Measurements from ENCODE around the gene GNAZ.

Gene GNAZ

GRCh38 chr22:23059284-23059948 is 10.9 kb upstream of the GNAZ start:
- Histone ChIP-seq H3K27me3 (ENCODE audit: control insufficient read depth in 1 of 2, insufficient read depth in 2 of 2, low read length in 2 of 2) (no peaks in the 10 kb centered on the region), H3K27ac (ENCODE audit: low read depth, low read length) (no peak overlapping the region), H3K4me3 (ENCODE audit: low read depth in 1 of 2, low read length in 2 of 2) (no peak overlapping the region)

DNA sequence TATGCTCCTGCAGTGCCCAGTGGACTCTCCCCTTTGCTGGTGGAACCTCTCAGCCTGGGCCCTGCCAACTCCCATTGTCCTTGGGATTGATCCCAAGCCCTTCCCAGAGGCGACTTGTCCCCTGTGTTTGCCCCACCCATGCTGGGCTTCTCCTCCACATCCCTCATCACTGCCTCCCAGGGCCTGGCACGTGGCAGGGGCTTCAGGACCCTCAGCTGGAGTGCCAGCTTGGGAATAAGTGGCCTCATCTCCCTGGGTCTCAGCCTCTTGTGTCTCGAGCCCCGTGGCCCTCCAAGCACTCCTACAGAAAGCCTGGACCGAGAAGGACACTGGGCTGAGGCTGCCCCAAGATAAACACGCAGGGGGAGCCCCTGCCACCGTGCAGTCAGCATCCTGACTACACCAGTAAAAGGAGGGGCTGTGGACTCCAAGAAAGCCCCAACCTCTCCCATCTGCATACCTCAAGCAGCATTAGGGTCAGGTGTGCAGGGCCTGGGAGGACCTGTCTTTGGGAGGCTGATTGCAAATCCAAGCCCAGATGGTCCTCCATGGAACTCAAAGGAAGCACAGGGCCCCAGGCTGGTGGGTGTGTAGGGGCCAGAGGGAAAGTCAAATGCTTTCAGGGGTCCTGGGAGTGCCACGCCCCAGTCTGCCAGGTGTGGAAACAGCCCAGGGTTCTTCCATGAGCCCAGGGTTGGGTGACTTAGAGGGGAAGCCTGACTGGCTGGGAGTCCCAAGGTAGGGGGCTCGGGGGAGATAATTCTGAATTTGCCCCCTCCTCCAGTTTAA is 9.5 kb upstream of the GNAZ start:
- Histone ChIP-seq H3K9ac (ENCODE audit: low read length) (no peak overlapping the region), H3K4me1 (ENCODE audit: insufficient read depth, low read length) (no peaks in the 10 kb centered on the region), H3K4me3 (ENCODE audit: low read depth in 1 of 2, low read length in 2 of 2) (no peak overlapping the region), H3K27ac (ENCODE audit: low read depth, low read length) (no peak overlapping the region), H3K27me3 (ENCODE audit: control insufficient read depth in 1 of 2, insufficient read depth in 2 of 2, low read length in 2 of 2) (no peaks in the 10 kb centered on the region), H3K9me3 (ENCODE audit: low read length) (no peaks in the 10 kb centered on the region), H3K36me3 (ENCODE audit: insufficient read depth, low read length) (no peaks in the 10 kb centered on the region)

More at GRCh38 chr22:23059284-23059948, 10.9 kb upstream of the GNAZ start:
- Histone ChIP-seq H3K36me3 (ENCODE audit: insufficient read depth, low read length) (no peaks in the 10 kb centered on the region), H3K9ac (ENCODE audit: low read length) (no peak overlapping the region), H3K9me3 (ENCODE audit: low read length) (no peaks in the 10 kb centered on the region), H3K4me1 (ENCODE audit: insufficient read depth, low read length) (no peaks in the 10 kb centered on the region)

- Histone ChIP-seq H3K27me3 (ENCODE audit: control insufficient read depth in 1 of 2, insufficient read depth in 2 of 2, low read length in 2 of 2) (no peaks in the 10 kb centered on the region), H3K36me3 (ENCODE audit: insufficient read depth, low read length) (no peaks in the 10 kb centered on the region), H3K4me3 (ENCODE audit: low read depth in 1 of 2, low read length in 2 of 2) (no peak overlapping the region), H3K4me1 (ENCODE audit: insufficient read depth, low read length) (no peaks in the 10 kb centered on the region), H3K27ac (ENCODE audit: low read depth, low read length) (no peak overlapping the region), H3K9me3 (ENCODE audit: low read length) (no peaks in the 10 kb centered on the region), H3K9ac (ENCODE audit: low read length) (no peak overlapping the region)
Measured at GRCh38 chr22:23061471-23062280, 8.6 kb upstream of the GNAZ start.

DNA sequence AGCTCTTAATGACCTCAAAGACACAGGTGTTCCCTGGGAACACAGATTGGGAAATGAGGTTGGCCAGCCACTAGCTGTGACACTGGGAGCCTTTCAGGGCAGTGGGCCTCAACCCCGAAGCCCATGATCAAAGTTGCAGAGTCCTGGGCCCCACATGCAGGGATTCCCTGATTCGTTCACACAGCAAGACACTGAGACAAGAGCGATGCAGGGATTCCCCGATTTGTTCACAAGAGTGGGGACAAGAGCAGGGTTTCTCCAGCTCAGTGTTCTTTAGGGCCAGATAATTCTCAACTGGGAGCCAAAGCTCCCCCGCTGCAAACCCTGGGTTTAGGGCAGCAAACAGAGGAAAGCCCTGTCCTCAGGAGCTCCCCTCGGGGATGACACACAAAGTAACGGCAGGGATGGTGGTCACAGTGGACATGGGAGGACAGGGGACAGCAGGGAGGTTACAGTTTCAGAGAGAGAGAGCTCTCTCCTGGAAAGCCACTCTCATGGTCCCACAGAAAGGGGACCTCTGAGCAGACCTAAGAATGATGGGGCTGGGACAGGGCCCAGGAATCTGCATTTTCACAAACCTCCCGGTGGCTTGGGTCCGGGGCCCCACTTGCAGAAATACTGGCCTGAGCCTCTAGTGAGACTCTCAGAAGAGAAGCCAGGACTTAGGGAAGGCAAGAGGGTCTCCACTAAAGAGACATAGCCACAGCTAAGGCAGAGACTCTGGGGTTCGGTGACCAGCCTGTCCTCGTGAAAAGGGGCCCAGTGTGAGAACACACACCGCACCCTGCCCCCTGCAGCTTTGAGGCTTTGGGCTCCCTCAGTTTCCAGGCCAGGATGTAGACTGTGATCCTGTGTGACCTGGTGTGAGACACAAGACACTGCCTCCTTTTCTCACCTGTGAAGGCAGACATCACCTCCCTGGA is 7.4 kb upstream of the GNAZ start:
- H3K9ac ChIP-seq (ENCODE audit: low read length) = no peak overlapping the region
- no peak overlapping the region for H3K27ac ChIP-seq (ENCODE audit: low read depth, low read length)
- no peaks in the 10 kb centered on the region for H3K36me3 ChIP-seq (ENCODE audit: insufficient read depth, low read length)
- H3K27me3 ChIP-seq (ENCODE audit: control insufficient read depth in 1 of 2, insufficient read depth in 2 of 2, low read length in 2 of 2) = no peaks in the 10 kb centered on the region
- H3K4me3 ChIP-seq (ENCODE audit: low read depth in 1 of 2, low read length in 2 of 2) = no peak overlapping the region
- no peaks in the 10 kb centered on the region for H3K4me1 ChIP-seq (ENCODE audit: insufficient read depth, low read length)
- H3K9me3 ChIP-seq (ENCODE audit: low read length) = no peaks in the 10 kb centered on the region

- H3K9me3 ChIP-seq (ENCODE audit: low read length) = no peaks in the 10 kb centered on the region
- H3K4me1 ChIP-seq (ENCODE audit: insufficient read depth, low read length) = no peaks in the 10 kb centered on the region
- no peak overlapping the region for H3K27ac ChIP-seq (ENCODE audit: low read depth, low read length)
- no peaks in the 10 kb centered on the region for H3K27me3 ChIP-seq (ENCODE audit: control insufficient read depth in 1 of 2, insufficient read depth in 2 of 2, low read length in 2 of 2)
- no peaks in the 10 kb centered on the region for H3K36me3 ChIP-seq (ENCODE audit: insufficient read depth, low read length)
- H3K9ac ChIP-seq (ENCODE audit: low read length) = no peak overlapping the region
- H3K4me3 ChIP-seq (ENCODE audit: low read depth in 1 of 2, low read length in 2 of 2) = no peak overlapping the region
Measured at GRCh38 chr22:23063539-23064380, 6.6 kb upstream of the GNAZ start.

DNA sequence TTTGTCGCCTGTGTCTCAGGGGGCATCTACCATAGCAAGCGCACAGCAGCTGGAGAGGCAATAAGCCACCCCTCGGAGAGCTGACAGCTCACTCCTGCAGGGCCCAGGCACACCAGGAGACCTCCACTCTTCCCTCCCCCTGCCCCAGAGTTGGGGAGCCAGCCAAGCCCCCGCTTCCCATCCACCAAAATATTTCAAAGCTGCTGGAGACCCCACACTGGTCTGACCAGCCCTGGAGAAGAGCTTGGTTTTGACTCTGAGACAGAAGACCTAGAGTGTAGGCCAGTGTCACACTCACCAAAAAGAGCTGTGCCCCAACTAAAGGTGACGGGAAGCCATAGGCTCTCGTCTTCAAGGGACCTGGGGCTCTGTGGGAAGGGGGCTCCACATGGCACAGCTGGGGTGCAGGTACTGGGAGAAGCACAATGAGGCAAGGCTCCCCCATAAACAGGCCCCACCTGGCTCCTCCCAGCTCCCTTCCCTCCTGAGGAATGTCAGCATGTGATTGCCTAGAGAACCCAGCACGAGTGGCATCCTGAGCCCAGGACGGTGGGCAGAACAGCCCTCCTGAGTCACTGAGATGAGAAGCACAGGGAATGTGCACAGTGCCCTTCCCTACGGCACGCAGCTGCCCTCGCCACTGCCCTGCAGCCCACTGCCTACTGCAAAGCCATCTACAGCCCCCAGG is 5.8 kb upstream of the GNAZ start:
- Histone ChIP-seq H3K4me3 (ENCODE audit: low read depth in 1 of 2, low read length in 2 of 2) (no peak overlapping the region), H3K9ac (ENCODE audit: low read length) (no peak overlapping the region), H3K9me3 (ENCODE audit: low read length) (no peaks in the 10 kb centered on the region), H3K36me3 (ENCODE audit: insufficient read depth, low read length) (no peaks in the 10 kb centered on the region), H3K4me1 (ENCODE audit: insufficient read depth, low read length) (peaks cover 3% of the 10 kb centered on the region), H3K27me3 (ENCODE audit: control insufficient read depth in 1 of 2, insufficient read depth in 2 of 2, low read length in 2 of 2) (no peaks in the 10 kb centered on the region), H3K27ac (ENCODE audit: low read depth, low read length) (no peak overlapping the region)

DNA sequence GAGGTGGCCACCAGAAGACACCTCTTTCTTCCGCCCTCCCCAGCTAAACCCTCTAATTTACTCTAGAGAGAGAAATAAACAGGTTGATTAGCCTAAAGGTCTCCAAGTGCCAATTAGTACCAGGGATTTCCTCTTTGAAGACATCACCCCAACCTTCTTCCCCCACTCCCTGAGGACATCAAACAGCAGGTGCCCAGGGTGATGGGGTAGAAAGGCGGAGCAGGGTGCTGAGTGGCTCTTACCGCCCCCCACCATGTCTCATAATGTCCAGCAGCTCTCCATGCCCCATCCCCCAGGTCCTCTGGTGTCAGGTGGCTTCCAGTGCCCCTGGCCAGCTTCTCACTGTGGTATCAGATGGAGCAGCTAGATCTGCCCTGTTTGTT is 5.3 kb upstream of the GNAZ start:
- no peaks in the 10 kb centered on the region for H3K9me3 ChIP-seq (ENCODE audit: low read length)
- no peaks in the 10 kb centered on the region for H3K27me3 ChIP-seq (ENCODE audit: control insufficient read depth in 1 of 2, insufficient read depth in 2 of 2, low read length in 2 of 2)
- no peaks in the 10 kb centered on the region for H3K36me3 ChIP-seq (ENCODE audit: insufficient read depth, low read length)
- peaks cover 4% of the 10 kb centered on the region for H3K4me1 ChIP-seq (ENCODE audit: insufficient read depth, low read length)
- H3K4me3 ChIP-seq (ENCODE audit: low read depth in 1 of 2, low read length in 2 of 2) = no peak overlapping the region
- H3K9ac ChIP-seq (ENCODE audit: low read length) = no peak overlapping the region
- no peak overlapping the region for H3K27ac ChIP-seq (ENCODE audit: low read depth, low read length)

GRCh38 chr22:23065495-23066122 is 4.7 kb upstream of the GNAZ start:
- Histone ChIP-seq H3K27me3 (ENCODE audit: control insufficient read depth in 1 of 2, insufficient read depth in 2 of 2, low read length in 2 of 2) (no peaks in the 10 kb centered on the region), H3K4me1 (ENCODE audit: insufficient read depth, low read length) (peaks cover 4% of the 10 kb centered on the region), H3K36me3 (ENCODE audit: insufficient read depth, low read length) (no peaks in the 10 kb centered on the region), H3K4me3 (ENCODE audit: low read depth in 1 of 2, low read length in 2 of 2) (no peak overlapping the region), H3K9ac (ENCODE audit: low read length) (no peak overlapping the region), H3K27ac (ENCODE audit: low read depth, low read length) (no peak overlapping the region), H3K9me3 (ENCODE audit: low read length) (no peaks in the 10 kb centered on the region)

DNA sequence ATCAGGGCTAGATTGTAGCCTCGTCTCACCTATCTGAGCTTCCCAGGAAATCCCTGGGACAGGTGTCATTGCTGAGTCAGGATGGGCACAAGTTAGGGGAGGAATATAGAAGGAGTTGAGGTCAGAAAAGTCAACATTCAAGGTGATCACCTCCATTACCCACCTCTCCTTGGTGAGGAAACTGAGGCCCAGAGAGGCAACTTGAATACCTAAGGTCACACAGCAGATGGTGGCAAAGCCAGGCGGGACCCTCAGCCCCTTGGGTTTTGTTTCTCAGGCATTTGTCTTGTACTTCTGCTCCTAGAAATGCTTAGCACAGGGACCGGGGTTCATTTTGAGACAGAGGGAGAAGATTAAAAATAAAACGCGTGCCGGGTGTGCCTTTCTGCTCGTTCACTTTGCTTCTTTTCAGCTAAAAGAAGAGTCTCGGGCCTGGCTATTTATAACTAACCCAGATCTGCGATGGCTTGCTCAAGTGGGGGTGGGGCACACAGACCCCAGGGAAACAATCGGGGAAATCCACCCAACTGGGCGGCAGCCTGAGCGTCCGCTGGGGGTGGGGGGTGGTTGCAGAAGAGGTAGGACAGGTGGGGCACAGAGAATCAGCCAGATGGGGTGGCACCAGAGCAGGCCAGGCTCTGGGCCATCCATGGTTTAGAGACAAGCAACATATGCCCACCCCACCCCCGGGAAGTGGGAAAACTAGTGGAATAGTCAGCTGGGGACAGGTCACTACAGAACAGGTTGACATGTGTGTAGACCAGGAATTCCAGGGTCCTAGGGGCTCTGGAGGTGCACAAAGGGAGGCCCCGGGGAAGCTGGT is 3.9 kb upstream of the GNAZ start:
- no peaks in the 10 kb centered on the region for H3K9me3 ChIP-seq (ENCODE audit: low read length)
- no peaks in the 10 kb centered on the region for H3K27me3 ChIP-seq (ENCODE audit: control insufficient read depth in 1 of 2, insufficient read depth in 2 of 2, low read length in 2 of 2)

More for the DNA sequence above, 3.9 kb upstream of the GNAZ start:
- Histone ChIP-seq H3K4me3 (ENCODE audit: low read depth in 1 of 2, low read length in 2 of 2) (no peak overlapping the region), H3K9ac (ENCODE audit: low read length) (no peak overlapping the region), H3K36me3 (ENCODE audit: insufficient read depth, low read length) (no peaks in the 10 kb centered on the region), H3K27ac (ENCODE audit: low read depth, low read length) (no peak overlapping the region), H3K4me1 (ENCODE audit: insufficient read depth, low read length) (peaks cover 8% of the 10 kb centered on the region)

Data from muscle layer of colon (tissue), 2 donors.